ENCODE results near the gene PSMD5.

The PSMD5 gene

GRCh38 chr9:120878188-120879130 lies 35.7 kb upstream of the PSMD5 start:
- no peak for DNase-seq (ENCODE audit: insufficient read length, low spot score)
- no peak for FAIRE-seq
- TF ChIP-seq POLR2A (IDR thresholded peaks at IDR 0.05; ENCODE audit: low read depth, low read length) = no peak

DNA sequence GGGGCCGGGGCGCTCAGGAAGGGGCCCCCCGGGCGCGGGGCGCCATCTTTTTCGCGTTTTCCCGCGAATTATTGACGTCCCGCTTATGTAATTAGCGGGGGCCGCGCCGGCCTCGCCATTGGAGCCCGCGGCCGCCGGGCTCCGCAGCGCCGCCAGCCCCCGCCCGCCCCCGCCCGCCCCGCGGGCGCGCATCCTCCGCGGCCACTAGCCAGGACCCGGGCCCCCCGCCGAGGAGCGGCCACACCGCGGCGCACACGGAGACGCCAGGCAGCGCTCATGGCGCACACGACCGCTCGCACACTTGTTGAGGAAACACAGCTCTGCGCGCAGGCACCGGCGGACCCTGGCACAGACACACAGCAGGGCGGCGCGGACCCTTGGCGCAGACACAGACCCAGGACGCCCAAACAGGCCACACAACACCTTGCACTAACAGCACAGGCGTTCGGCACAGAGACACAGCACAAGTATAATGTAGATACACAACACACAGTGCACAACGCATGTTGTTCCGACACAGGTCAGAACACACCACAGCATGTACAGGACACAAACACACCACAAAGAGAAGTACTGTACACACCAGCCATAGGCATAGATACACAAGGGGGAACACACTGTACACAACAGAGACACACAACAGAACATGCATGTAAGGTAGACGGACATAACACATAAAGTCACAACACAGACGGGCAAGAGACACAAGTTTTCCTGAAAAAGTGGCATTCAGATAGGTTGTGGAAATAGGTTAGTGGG lies 34.7 kb upstream of the PSMD5 start:
- peak; percentile 57 for TF ChIP-seq POLR2A (IDR thresholded peaks at IDR 0.05; ENCODE audit: low read depth, low read length)
- peak; percentile 89 for DNase-seq (ENCODE audit: insufficient read length, low spot score)
- peak; percentile 48 for FAIRE-seq

- FAIRE-seq (no peak), DNase-seq (ENCODE audit: insufficient read length, low spot score) (peak; percentile 93)
- peak; percentile 65 for TF ChIP-seq POLR2A (IDR thresholded peaks at IDR 0.05; ENCODE audit: low read depth, low read length)
These were observed 34.1 kb upstream of the PSMD5 start, which contains the start of gene PHF19 for GRCh38 chr9:120876842-120877240. PHF19 (minus strand) TSS chr9:120877188; CDS start chr9:120874741, 2,447 bp downstream.

- peak; percentile 49; the same call in 1 of the 2 replicates for TF ChIP-seq POLR2A (IDR thresholded peaks at IDR 0.05; ENCODE audit: low read depth, low read length)
- FAIRE-seq = no peak
- peak; percentile 100 for DNase-seq (ENCODE audit: insufficient read length, low spot score)
These were observed 33.5 kb upstream of the PSMD5 start for GRCh38 chr9:120875954-120876841.

GRCh38 chr9:120875643-120875953 lies 32.9 kb upstream of the PSMD5 start:
- no peak for FAIRE-seq
- DNase-seq (ENCODE audit: insufficient read length, low spot score) = no peak
- TF ChIP-seq POLR2A (IDR thresholded peaks at IDR 0.05; ENCODE audit: low read depth, low read length) = no peak

GRCh38 chr9:120875195-120875565 lies 32.5 kb upstream of the PSMD5 start:
- DNase-seq (ENCODE audit: insufficient read length, low spot score) (no peak), FAIRE-seq (no peak)
- TF ChIP-seq POLR2A (IDR thresholded peaks at IDR 0.05; ENCODE audit: low read depth, low read length) = no peak

DNA sequence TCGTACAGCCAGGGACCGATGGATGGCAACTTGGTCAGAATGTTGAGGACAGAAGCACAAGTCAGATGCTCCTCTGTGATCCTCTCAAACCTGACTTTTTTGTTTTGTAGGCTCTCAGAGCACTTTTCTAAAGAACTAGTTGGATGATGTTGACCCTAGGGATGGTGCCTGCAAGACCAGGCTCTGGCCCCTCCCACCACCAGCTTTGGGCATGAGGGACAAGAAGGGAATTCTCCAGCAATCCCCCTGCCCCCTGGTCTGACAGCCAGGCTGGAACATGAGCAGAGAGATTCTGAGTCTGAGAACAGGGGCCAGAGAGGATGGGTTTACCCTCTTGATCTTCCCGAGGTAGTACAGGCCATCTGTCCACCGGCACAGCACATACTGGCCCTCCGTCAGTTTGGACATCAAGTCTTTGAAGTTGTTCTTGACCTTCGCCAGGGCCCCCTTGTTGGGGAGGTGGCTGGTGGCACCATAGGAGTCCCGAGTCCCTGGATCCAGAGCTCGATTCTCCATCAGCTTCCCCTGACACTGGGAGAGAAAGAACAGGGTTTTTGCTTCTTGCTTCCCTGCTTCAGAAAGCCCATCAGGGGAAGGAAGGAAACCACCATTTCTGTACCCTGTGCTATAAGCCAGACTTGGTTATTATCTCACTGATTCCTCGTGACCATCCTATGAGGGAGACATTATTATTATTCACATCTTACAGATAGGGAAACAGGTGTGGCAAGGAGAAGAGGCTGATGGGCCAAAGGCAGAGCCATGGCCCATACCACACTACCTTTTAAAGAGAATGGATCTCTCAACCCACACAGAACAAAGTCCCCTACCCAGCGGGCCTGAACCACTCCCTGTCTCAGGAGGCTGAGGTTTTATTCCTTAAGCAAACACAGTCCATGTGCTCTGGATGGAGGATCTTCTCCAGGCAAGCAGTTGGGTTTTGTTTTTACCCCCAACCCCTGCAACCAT lies 31.8 kb upstream of the PSMD5 start:
- no peak for DNase-seq (ENCODE audit: insufficient read length, low spot score)
- FAIRE-seq = no peak
- no peak for TF ChIP-seq POLR2A (IDR thresholded peaks at IDR 0.05; ENCODE audit: low read depth, low read length)

DNA sequence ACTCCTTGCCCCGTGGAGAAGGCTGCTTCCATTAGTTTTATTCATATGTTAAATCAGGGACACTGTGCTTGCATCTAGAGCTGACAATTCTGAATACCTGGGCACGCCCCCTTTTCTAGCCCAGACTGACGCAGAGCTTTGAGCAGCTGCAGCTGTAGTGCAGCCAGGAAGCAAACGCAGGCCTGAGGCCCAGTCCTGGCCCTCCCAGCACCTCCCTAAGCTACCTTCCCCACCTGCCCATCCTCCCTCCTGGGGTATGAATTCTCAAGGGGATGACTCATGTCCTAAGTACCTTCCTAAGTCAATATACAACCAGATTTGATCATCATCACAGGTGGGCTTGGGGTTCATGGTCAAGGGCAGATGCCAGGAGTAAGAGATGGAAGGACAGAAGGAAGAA lies 30.8 kb upstream of the PSMD5 start:
- peak; percentile 78 for DNase-seq (ENCODE audit: insufficient read length, low spot score)
- FAIRE-seq = no peak
- TF ChIP-seq POLR2A (IDR thresholded peaks at IDR 0.05; ENCODE audit: low read depth, low read length) = no peak

- DNase-seq (ENCODE audit: insufficient read length, low spot score) (no peak), FAIRE-seq (no peak)
- no peak for TF ChIP-seq POLR2A (IDR thresholded peaks at IDR 0.05; ENCODE audit: low read depth, low read length)
These were observed 30.2 kb upstream of the PSMD5 start for GRCh38 chr9:120872791-120873502.

- FAIRE-seq = no peak
- DNase-seq (ENCODE audit: insufficient read length, low spot score) = no peak
- no peak for TF ChIP-seq POLR2A (IDR thresholded peaks at IDR 0.05; ENCODE audit: low read depth, low read length)
These were observed 27.5 kb upstream of the PSMD5 start for GRCh38 chr9:120870206-120870605.

DNA sequence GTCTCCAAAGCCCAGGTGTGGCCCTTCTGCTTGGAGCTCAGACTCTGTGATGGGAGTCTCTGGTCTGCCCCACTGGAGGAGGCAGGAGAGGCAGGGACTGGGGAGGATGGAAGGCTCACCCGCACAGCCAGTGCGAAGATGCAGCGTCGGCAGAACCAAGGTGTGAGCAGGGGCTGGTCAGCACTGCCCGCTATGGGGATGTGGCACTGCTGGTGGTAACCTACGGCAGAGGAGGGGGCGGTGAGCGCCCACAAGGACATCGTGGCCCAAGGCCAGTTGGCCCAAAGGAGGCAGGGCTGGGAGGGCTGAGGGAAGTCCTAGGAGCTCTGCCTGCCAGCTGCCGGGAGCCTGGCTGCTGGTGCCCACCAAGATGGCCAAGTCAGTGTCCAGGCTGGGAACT lies 27.0 kb upstream of the PSMD5 start:
- no peak for FAIRE-seq
- DNase-seq (ENCODE audit: insufficient read length, low spot score) = no peak
- TF ChIP-seq POLR2A (IDR thresholded peaks at IDR 0.05; ENCODE audit: low read depth, low read length) = no peak

GRCh38 chr9:120869360-120869687 lies 26.6 kb upstream of the PSMD5 start:
- no peak for FAIRE-seq
- no peak for TF ChIP-seq POLR2A (IDR thresholded peaks at IDR 0.05; ENCODE audit: low read depth, low read length)

More at GRCh38 chr9:120869360-120869687, 26.6 kb upstream of the PSMD5 start:
- no peak for DNase-seq (ENCODE audit: insufficient read length, low spot score)

All from H54 (cell line).